ENCODE data around the gene RGS3. TPM values are rescaled to one million over a fixed set of nuclear protein-coding genes. Genes with fewer than 3 reads are reported as not detected.

The RGS3 gene
- total RNA-seq, 1 experiment from 2014 or later = 16.6 TPM

DNA sequence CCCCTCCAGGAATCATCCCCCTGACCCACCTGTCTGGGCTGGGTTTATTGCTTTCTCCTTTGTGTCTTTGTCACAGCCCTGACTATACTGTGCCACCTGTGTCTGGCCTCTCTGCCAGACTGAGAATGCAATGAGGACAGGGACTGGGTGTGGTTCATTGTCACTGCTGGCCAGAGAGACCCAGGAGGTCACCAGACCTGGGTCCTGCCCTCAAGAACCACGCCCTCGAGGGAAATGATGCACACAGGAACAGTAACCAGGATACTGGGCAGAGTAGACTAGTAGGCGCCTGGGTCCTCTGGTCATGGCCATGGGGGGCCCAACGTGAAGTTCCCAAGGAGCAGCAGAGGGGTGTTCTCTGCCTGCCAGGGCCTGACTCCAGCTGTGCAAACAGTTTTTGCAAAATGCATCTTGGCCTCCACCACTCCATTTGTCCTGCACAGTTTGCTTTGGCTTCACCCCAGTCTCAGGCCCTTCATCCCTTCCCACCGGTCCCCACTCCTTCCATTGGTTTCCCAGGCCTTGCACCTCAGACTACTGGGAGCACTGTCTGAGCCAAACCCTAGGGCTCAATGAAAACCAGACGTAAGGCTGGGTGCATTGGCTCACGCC is 17.8 kb downstream of the RGS3 start:
- CTCF ChIA-PET = no interaction called here

DNA sequence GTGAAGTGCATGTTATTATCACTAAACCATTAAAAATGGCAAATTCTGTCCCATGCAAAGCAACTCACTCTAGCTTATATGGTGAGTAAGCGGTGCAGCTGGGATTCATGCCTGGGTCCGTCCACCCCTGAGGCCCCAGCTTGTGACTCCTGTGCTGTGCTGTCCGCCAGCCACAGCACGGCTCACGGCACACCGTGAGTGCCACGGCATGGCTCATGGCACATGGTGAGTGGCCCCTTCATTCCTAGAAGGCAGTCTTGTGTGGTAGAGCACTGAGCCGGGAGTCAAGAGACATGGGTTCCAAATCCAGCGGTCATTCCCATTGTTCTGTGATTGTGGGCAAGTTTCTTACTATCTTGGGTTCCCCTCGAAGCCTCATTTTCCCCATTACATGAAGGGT is 18.8 kb downstream of the RGS3 start:
- H3K27me3 Mint-ChIP-seq (ENCODE audit: low read depth) = no peaks in the 10 kb centered on the region; the same call in none of the 2 replicates
- ChIA-PET POLR2A (interaction anchor here (0.5 kb wide), 1 partner anchor 13 kb away, joined by 6 read pairs; no protein-coding TSS in a partner anchor), CTCF (no interaction called here)
- no peak overlapping the region for H3K27ac Mint-ChIP-seq
- H3K36me3 Mint-ChIP-seq = no peaks in the 10 kb centered on the region; the same call in 1 of the 2 replicates
- H3K4me3 Mint-ChIP-seq = no peak overlapping the region
- TF ChIP-seq TEAD4 (CRISPR knock-in tag; IDR thresholded peaks at IDR 0.05) = no peak
- TF ChIP-seq PRRX2 (CRISPR knock-in tag; IDR thresholded peaks at IDR 0.05) = no peak
- TF ChIP-seq JUN (CRISPR knock-in tag; IDR thresholded peaks at IDR 0.05) = no peak
- TF ChIP-seq RORB (CRISPR knock-in tag; IDR thresholded peaks at IDR 0.05) = no peak
- TF ChIP-seq KAT7 (CRISPR knock-in tag; IDR thresholded peaks at IDR 0.05; ENCODE audit: borderline replicate concordance) = no peak
- TF ChIP-seq FOXJ3 (CRISPR knock-in tag; IDR thresholded peaks at IDR 0.05; ENCODE audit: borderline replicate concordance) = no peak
- no peak for TF ChIP-seq ATF1 (CRISPR knock-in tag; IDR thresholded peaks at IDR 0.05)
- TF ChIP-seq ZNF121 (CRISPR knock-in tag; IDR thresholded peaks at IDR 0.05) = no peak
- TF ChIP-seq ZNF423 (CRISPR knock-in tag; IDR thresholded peaks at IDR 0.05) = no peak
- no peak for TF ChIP-seq NFATC4 (CRISPR knock-in tag; IDR thresholded peaks at IDR 0.05)
- TF ChIP-seq NFYB (CRISPR knock-in tag; conservative IDR thresholded peaks at IDR 0.05; ENCODE audit: low read depth) = no peak
- TF ChIP-seq, protein P1, sequence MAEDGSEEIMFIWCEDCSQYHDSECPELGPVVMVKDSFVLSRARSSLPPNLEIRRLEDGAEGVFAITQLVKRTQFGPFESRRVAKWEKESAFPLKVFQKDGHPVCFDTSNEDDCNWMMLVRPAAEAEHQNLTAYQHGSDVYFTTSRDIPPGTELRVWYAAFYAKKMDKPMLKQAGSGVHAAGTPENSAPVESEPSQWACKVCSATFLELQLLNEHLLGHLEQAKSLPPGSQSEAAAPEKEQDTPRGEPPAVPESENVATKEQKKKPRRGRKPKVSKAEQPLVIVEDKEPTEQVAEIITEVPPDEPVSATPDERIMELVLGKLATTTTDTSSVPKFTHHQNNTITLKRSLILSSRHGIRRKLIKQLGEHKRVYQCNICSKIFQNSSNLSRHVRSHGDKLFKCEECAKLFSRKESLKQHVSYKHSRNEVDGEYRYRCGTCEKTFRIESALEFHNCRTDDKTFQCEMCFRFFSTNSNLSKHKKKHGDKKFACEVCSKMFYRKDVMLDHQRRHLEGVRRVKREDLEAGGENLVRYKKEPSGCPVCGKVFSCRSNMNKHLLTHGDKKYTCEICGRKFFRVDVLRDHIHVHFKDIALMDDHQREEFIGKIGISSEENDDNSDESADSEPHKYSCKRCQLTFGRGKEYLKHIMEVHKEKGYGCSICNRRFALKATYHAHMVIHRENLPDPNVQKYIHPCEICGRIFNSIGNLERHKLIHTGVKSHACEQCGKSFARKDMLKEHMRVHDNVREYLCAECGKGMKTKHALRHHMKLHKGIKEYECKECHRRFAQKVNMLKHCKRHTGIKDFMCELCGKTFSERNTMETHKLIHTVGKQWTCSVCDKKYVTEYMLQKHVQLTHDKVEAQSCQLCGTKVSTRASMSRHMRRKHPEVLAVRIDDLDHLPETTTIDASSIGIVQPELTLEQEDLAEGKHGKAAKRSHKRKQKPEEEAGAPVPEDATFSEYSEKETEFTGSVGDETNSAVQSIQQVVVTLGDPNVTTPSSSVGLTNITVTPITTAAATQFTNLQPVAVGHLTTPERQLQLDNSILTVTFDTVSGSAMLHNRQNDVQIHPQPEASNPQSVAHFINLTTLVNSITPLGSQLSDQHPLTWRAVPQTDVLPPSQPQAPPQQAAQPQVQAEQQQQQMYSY (CRISPR knock-in tag; IDR thresholded peaks at IDR 0.05) = no peak
- TF ChIP-seq, protein P2, sequence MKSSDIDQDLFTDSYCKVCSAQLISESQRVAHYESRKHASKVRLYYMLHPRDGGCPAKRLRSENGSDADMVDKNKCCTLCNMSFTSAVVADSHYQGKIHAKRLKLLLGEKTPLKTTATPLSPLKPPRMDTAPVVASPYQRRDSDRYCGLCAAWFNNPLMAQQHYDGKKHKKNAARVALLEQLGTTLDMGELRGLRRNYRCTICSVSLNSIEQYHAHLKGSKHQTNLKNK (CRISPR knock-in tag; IDR thresholded peaks at IDR 0.05) = no peak
- no peak for TF ChIP-seq ZBTB21 (CRISPR knock-in tag; IDR thresholded peaks at IDR 0.05; ENCODE audit: borderline replicate concordance)
- no peak for TF ChIP-seq CBFB (CRISPR knock-in tag; IDR thresholded peaks at IDR 0.05; ENCODE audit: low read depth)
- no peaks in the 10 kb centered on the region for H3K9me3 Mint-ChIP-seq
- H3K4me1 Mint-ChIP-seq = peaks cover 12% of the 10 kb centered on the region
- ATAC-seq = no peak
- no peak for DNase-seq (ENCODE audit: low spot score)

More for the DNA sequence above, 17.8 kb downstream of the RGS3 start:
- H3K27me3 Mint-ChIP-seq (ENCODE audit: low read depth) = no peaks in the 10 kb centered on the region; the same call in none of the 2 replicates
- TF ChIP-seq GRHL2 (CRISPR knock-in tag; IDR thresholded peaks at IDR 0.05; ENCODE audit: insufficient replicate concordance, severe bottlenecking) (no peak), NR1H2 (CRISPR knock-in tag; IDR thresholded peaks at IDR 0.05) (no peak), ZNF423 (CRISPR knock-in tag; IDR thresholded peaks at IDR 0.05) (no peak), SOX15 (CRISPR knock-in tag; IDR thresholded peaks at IDR 0.05) (no peak), SMAD3 (CRISPR knock-in tag; IDR thresholded peaks at IDR 0.05; ENCODE audit: borderline replicate concordance) (no peak), NFYB (CRISPR knock-in tag; conservative IDR thresholded peaks at IDR 0.05; ENCODE audit: low read depth) (no peak), JUN (CRISPR knock-in tag; IDR thresholded peaks at IDR 0.05) (no peak), ZNF232 (CRISPR knock-in tag; IDR thresholded peaks at IDR 0.05) (no peak), KAT7 (CRISPR knock-in tag; IDR thresholded peaks at IDR 0.05; ENCODE audit: borderline replicate concordance) (no peak), TP53 (CRISPR knock-in tag; IDR thresholded peaks at IDR 0.05) (no peak), FOXJ3 (CRISPR knock-in tag; IDR thresholded peaks at IDR 0.05; ENCODE audit: borderline replicate concordance) (no peak), SMAD4 (CRISPR knock-in tag; IDR thresholded peaks at IDR 0.05) (no peak), MXD4 (CRISPR knock-in tag; IDR thresholded peaks at IDR 0.05; ENCODE audit: borderline replicate concordance) (no peak)
- TF ChIP-seq, protein P3, sequence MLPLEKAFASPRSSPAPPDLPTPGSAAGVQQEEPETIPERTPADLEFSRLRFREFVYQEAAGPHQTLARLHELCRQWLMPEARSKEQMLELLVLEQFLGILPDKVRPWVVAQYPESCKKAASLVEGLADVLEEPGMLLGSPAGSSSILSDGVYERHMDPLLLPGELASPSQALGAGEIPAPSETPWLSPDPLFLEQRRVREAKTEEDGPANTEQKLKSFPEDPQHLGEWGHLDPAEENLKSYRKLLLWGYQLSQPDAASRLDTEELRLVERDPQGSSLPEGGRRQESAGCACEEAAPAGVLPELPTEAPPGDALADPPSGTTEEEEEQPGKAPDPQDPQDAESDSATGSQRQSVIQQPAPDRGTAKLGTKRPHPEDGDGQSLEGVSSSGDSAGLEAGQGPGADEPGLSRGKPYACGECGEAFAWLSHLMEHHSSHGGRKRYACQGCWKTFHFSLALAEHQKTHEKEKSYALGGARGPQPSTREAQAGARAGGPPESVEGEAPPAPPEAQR (CRISPR knock-in tag; IDR thresholded peaks at IDR 0.05) = no peak
- no peak overlapping the region for H3K27ac Mint-ChIP-seq
- H3K9me3 Mint-ChIP-seq = no peaks in the 10 kb centered on the region
- POLR2A ChIA-PET = no interaction called here
- no peaks in the 10 kb centered on the region; the same call in 1 of the 2 replicates for H3K36me3 Mint-ChIP-seq
- no peak overlapping the region for H3K4me3 Mint-ChIP-seq
- ATAC-seq = no peak
- no peak for DNase-seq (ENCODE audit: low spot score)
- H3K4me1 Mint-ChIP-seq = peaks cover 14% of the 10 kb centered on the region
